SK-N-SH (cell line): Measurements from ENCODE around the gene RSU1.
A peak's percentile ranks its signal among the peaks of the same experiment; 100 is the strongest.

ENCODE experiments used
- EZH2phosphoT487 ChIP-seq: fragments of 200-600 bp; sonication (generic); IDR thresholded peaks from 2 replicates; pipeline ENCODE4 v1.6.1; 2017; ENCODE audit warnings: low read depth, mixed run types, mild to moderate bottlenecking, antibody characterized with exemption, moderate library complexity, borderline replicate concordance
- NFIC ChIP-seq: IDR thresholded peaks from 2 replicates; pipeline ENCODE4 v1.4.0; 2012; ENCODE audit warnings: borderline replicate concordance
- RFX5 ChIP-seq: IDR thresholded peaks from 2 replicates; pipeline ENCODE4 v1.6.1; 2012; ENCODE audit warnings: mild to moderate bottlenecking, improper control_type of control experiment, low read length
- TF ChIP-seq, protein P1 (sequence below): fragments of 200-600 bp; sonication (generic); IDR thresholded peaks from 2 replicates; pipeline ENCODE4 v1.6.1; 2017; ENCODE audit warnings: antibody characterized with exemption, mild to moderate bottlenecking, moderate library complexity

- TF ChIP-seq NFIC (no peak), EZH2phosphoT487 (no peak), RFX5 (no peak)
- TF ChIP-seq, protein P1, sequence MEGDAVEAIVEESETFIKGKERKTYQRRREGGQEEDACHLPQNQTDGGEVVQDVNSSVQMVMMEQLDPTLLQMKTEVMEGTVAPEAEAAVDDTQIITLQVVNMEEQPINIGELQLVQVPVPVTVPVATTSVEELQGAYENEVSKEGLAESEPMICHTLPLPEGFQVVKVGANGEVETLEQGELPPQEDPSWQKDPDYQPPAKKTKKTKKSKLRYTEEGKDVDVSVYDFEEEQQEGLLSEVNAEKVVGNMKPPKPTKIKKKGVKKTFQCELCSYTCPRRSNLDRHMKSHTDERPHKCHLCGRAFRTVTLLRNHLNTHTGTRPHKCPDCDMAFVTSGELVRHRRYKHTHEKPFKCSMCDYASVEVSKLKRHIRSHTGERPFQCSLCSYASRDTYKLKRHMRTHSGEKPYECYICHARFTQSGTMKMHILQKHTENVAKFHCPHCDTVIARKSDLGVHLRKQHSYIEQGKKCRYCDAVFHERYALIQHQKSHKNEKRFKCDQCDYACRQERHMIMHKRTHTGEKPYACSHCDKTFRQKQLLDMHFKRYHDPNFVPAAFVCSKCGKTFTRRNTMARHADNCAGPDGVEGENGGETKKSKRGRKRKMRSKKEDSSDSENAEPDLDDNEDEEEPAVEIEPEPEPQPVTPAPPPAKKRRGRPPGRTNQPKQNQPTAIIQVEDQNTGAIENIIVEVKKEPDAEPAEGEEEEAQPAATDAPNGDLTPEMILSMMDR = peak; percentile 57
These were observed 272.0 kb downstream of the RSU1 start for GRCh38 chr10:16545116-16545736.
